WERI-Rb-1 (cell line): ENCODE results near the gene VWC2.

Experiments used
- DNase-seq: peaks from one replicate; pipeline ENCODE4 v3.0.0-alpha.2; 2020
- H3K27ac ChIP-seq: fragments of 250-450 bp; sonication (Bioruptor Pico); 2 replicates; pipeline ENCODE4 v1.5.1; 2020; ENCODE audit warnings: mild to moderate bottlenecking, moderate library complexity
- H3K27me3 ChIP-seq: fragments of 250-450 bp; sonication (Bioruptor Pico); 2 replicates; pipeline ENCODE4 v1.5.1; 2021; ENCODE audit warnings: mild to moderate bottlenecking, low read depth, moderate library complexity; ENCODE audit not compliant: insufficient read depth, severe bottlenecking
- H3K36me3 ChIP-seq: fragments of 250-450 bp; sonication (Bioruptor Pico); 2 replicates; pipeline ENCODE4 v1.5.1; 2020; ENCODE audit warnings: mild to moderate bottlenecking, moderate library complexity
- H3K4me3 ChIP-seq: 2 replicates; pipeline ENCODE4 v1.5.1; 2011; ENCODE audit warnings: low read depth, mild to moderate bottlenecking, control low read depth, low read length
- H3K9me3 ChIP-seq: fragments of 250-450 bp; sonication (Bioruptor Pico); 2 replicates; pipeline ENCODE4 v1.5.1; 2021; ENCODE audit warnings: mild to moderate bottlenecking, moderate library complexity; ENCODE audit not compliant: severe bottlenecking
- TF ChIP-seq, protein P1 (sequence below): IDR thresholded peaks from 2 replicates; pipeline ENCODE4 v1.5.1; 2011; ENCODE audit warnings: low read depth, mild to moderate bottlenecking, control low read depth, inconsistent platforms, low read length

The VWC2 gene

DNA sequence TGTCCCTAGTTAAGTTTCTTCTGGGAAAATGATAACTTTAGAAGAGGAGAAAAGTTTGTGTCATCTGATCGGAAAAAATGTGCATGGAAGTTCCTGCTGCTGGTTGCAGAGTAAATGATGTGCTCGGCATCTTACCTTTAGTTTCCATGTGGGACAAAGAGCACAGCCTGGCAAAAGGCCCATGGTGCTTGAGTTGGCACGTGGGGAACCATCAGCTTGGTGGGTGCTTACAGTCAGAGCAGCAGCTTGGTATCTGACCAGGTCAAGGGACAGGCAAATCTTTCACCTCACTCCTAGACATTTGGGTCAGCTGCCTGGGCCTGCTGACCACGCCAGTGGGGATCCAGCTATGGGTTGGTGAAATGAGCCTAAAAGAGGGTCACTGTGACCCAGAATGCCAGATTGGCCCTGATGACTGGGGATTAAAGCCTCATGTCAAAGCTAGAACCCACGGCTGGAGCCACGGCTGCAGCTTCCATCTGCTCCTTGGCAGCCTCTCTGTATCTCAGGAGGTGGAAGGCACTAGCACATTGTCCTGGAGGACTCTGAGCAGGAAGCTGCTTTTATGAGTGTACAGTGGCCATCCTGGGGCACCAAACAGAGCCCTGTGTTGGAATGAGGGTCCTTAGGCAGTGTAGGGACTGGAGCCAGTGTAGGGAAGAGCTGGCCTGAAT is 24.7 kb downstream of the VWC2 start:
- no peak for DNase-seq
- TF ChIP-seq, protein P1, sequence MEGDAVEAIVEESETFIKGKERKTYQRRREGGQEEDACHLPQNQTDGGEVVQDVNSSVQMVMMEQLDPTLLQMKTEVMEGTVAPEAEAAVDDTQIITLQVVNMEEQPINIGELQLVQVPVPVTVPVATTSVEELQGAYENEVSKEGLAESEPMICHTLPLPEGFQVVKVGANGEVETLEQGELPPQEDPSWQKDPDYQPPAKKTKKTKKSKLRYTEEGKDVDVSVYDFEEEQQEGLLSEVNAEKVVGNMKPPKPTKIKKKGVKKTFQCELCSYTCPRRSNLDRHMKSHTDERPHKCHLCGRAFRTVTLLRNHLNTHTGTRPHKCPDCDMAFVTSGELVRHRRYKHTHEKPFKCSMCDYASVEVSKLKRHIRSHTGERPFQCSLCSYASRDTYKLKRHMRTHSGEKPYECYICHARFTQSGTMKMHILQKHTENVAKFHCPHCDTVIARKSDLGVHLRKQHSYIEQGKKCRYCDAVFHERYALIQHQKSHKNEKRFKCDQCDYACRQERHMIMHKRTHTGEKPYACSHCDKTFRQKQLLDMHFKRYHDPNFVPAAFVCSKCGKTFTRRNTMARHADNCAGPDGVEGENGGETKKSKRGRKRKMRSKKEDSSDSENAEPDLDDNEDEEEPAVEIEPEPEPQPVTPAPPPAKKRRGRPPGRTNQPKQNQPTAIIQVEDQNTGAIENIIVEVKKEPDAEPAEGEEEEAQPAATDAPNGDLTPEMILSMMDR: no peak
- no peak overlapping the region for H3K27ac ChIP-seq
- H3K9me3 ChIP-seq: no peaks in the 10 kb centered on the region
- H3K36me3 ChIP-seq: no peaks in the 10 kb centered on the region
- H3K4me3 ChIP-seq: no peak overlapping the region
- no peaks in the 10 kb centered on the region for H3K27me3 ChIP-seq

DNA sequence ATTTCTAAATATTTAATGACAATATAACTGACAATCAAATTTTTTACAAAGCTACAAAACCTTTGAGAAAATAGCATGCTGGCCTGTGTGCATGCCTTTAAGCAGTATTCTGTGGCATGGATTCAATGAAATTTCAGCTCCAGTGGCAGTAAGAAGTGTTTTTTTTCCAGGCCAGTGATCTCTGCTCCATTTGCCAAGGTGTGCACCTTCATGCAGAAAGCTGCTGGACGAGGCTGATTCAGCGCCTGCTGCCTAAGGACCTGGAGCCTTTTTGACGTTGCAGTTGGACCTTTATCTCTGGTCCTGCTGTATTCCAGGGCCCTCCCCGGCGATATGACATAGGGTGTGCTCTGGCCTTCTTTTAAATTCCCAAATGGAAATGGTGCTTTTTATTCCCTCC is 26.6 kb downstream of the VWC2 start:
- no peak overlapping the region for H3K27ac ChIP-seq
- H3K4me3 ChIP-seq: no peak overlapping the region
- H3K9me3 ChIP-seq: no peaks in the 10 kb centered on the region
- TF ChIP-seq, protein P1: no peak
- no peaks in the 10 kb centered on the region for H3K36me3 ChIP-seq
- no peak for DNase-seq
- H3K27me3 ChIP-seq: no peaks in the 10 kb centered on the region

DNA sequence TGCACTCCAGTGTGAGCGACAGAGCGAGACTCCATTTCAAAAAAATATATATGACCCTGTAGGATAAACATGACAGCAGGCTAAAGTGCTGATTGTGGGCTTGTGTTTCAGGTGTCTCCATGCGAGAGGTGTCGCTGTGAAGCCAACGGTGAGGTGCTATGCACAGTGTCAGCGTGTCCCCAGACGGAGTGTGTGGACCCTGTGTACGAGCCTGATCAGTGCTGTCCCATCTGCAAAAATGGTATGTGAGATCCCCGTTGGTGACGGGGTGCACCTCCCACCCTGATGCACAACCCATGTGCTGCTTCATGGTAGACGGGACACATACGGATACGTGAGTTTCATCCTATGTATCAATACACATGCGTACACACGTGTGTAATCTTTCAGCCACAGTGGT is 29.2 kb downstream of the VWC2 start:
- no peak overlapping the region for H3K27ac ChIP-seq
- DNase-seq: no peak
- no peak overlapping the region for H3K4me3 ChIP-seq
- H3K36me3 ChIP-seq: no peaks in the 10 kb centered on the region
- TF ChIP-seq, protein P1: no peak
- H3K27me3 ChIP-seq: no peaks in the 10 kb centered on the region
- no peaks in the 10 kb centered on the region for H3K9me3 ChIP-seq

DNA sequence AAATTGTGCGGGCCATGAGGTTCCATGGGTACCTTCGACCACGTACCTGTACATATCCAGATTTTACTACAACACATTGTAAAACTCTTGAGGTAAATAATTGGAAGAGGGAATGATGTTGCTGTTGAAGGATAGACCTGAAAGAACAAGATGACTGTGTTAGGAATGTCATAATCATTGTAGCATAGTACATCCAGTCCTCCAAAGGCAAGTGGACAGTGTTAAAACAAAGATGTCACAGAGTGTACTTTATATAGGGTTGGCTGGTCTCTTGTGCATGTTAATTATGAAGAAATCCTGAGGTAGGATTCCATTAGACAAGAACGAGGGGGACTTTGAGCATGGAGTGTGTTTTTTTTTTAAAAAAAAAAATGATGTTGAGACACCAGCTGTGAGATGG is 30.4 kb downstream of the VWC2 start:
- Histone ChIP-seq H3K27ac (no peak overlapping the region), H3K4me3 (no peak overlapping the region), H3K27me3 (no peaks in the 10 kb centered on the region), H3K36me3 (no peaks in the 10 kb centered on the region), H3K9me3 (no peaks in the 10 kb centered on the region)
- DNase-seq: no peak
- TF ChIP-seq, protein P1: no peak

DNA sequence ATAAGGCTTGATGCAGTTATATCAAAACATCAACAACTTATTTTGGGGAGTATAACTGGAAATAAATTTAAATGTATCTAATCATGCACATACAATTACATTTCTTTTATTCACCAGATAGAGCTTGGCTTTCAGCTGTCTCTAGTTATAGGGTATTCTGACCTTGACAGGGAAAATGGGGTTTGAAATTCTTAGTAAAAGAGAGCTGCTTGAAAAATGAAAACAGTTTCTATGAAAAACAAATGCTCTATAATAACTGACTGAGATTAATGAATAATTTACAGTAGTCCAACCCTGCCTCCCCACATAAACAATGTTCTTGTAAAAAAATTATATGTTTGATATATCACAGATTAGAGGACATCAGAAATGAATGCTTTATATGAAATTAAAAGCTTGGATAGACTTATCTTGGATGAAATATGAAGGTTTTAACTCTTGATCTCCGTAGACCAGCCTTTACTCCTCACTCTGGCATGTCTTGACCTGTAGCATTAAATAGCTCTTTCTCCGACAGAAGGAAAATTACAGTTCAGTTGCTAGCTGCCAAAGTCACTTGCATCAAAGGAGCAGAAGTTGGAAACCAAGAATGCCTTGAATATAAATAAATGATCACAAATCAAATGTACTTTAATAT is 32.1 kb downstream of the VWC2 start:
- H3K27me3 ChIP-seq: no peaks in the 10 kb centered on the region
- H3K4me3 ChIP-seq: no peak overlapping the region
- no peak overlapping the region for H3K27ac ChIP-seq
- TF ChIP-seq, protein P1: no peak
- H3K36me3 ChIP-seq: no peaks in the 10 kb centered on the region
- DNase-seq: no peak
- H3K9me3 ChIP-seq: no peaks in the 10 kb centered on the region

DNA sequence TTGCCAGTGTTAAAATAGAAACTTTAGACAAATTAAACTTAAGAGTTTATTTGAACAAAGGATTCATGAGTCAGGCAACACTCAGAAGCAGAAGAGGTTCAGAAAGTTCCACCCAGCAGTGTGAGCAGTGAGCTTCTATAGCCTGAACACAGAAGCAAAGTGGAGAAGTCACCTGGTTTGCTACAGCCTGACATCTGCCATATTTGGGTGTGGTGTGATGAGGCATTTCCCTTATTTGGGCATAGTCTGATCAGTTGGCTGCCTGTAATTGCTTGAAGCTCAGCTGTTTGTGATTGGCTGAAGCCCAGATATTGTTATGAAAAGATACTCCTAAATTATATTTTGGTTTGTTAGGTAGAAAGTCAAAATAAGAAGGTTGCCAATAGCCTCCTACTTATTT is 39.1 kb downstream of the VWC2 start:
- no peak for DNase-seq

More for the DNA sequence above, 39.1 kb downstream of the VWC2 start:
- TF ChIP-seq, protein P1: no peak
- Histone ChIP-seq H3K36me3 (no peaks in the 10 kb centered on the region), H3K27me3 (no peaks in the 10 kb centered on the region), H3K27ac (no peak overlapping the region), H3K9me3 (no peaks in the 10 kb centered on the region), H3K4me3 (no peak overlapping the region)
